Measurements from ENCODE around the gene LRRFIP1.
"Not testable (repeated sequence)": the region's sequence is repeated elsewhere in the genome, so short reads cannot be mapped to it uniquely, and the experiment has no call there.

GRCh38 chr2:237595829-237596519 lies 31.4 kb upstream of the LRRFIP1 start:
- not testable (repeated sequence) for TF ChIP-seq CTCF (IDR thresholded peaks at IDR 0.05); EZH2 (IDR thresholded peaks at IDR 0.05; ENCODE audit: borderline replicate concordance, insufficient read depth, low read depth, low read length, poor library complexity, severe bottlenecking)
